Left ventricle myocardium inferior (tissue), 1 donor: ENCODE results near the gene ULBP2. TPM values are rescaled to one million over a fixed set of nuclear protein-coding genes. Genes with fewer than 3 reads are reported as not detected.
"Not testable (repeated sequence)": the region's sequence is repeated elsewhere in the genome, so short reads cannot be mapped to it uniquely, and the experiment has no call there.

Source experiments
- DNase-seq: peaks from one replicate; pipeline ENCODE4 v3.0.0-alpha.2; 2020
- H3K27ac ChIP-seq: fragments of 200-600 bp; replicated peaks from 2 replicates; pipeline ENCODE4 v1.8.0; 2021
- H3K27me3 ChIP-seq: fragments of 200-600 bp; 2 replicates; pipeline ENCODE4 v1.8.0; 2021; ENCODE audit warnings: low read depth
- H3K36me3 ChIP-seq: fragments of 200-600 bp; 2 replicates; pipeline ENCODE4 v1.8.0; 2021
- H3K4me1 ChIP-seq: fragments of 200-600 bp; 2 replicates; pipeline ENCODE4 v1.8.0; 2021
- H3K4me3 ChIP-seq: fragments of 200-600 bp; 2 replicates; pipeline ENCODE4 v1.8.0; 2021; ENCODE audit warnings: mild to moderate bottlenecking, moderate library complexity
- H3K9me3 ChIP-seq: fragments of 200-600 bp; replicated peaks from 2 replicates; pipeline ENCODE4 v1.8.0; 2021
- intact Hi-C: fragments of 100-400 bp; cut with micrococcal nuclease; formaldehyde crosslinking; loops from one replicate; pipeline ENCODE4 v1.11.0; 2022
- total RNA-seq: library from RNA; stranded (reverse); fragmentation: NEBNext Ultra II Directional; extraction: Animal tissue kit (Norgen Biotek cat#: 25700); gene quantifications from one replicate; pipeline ENCODE4 v1.2.1, GENCODE V29; 2021
- TF ChIP-seq, protein P1 (sequence below): fragments of 200-600 bp; IDR thresholded peaks from 2 replicates; pipeline ENCODE4 v1.8.0; 2021; ENCODE audit warnings: antibody characterized with exemption, mild to moderate bottlenecking, borderline replicate concordance
- donor health status: DM: no; HTN: yes; CAD: no; lungs with severe emphysema.

ULBP2 gene
- total RNA-seq, 1 donor from 2014 or later, result 0.93 TPM

DNA sequence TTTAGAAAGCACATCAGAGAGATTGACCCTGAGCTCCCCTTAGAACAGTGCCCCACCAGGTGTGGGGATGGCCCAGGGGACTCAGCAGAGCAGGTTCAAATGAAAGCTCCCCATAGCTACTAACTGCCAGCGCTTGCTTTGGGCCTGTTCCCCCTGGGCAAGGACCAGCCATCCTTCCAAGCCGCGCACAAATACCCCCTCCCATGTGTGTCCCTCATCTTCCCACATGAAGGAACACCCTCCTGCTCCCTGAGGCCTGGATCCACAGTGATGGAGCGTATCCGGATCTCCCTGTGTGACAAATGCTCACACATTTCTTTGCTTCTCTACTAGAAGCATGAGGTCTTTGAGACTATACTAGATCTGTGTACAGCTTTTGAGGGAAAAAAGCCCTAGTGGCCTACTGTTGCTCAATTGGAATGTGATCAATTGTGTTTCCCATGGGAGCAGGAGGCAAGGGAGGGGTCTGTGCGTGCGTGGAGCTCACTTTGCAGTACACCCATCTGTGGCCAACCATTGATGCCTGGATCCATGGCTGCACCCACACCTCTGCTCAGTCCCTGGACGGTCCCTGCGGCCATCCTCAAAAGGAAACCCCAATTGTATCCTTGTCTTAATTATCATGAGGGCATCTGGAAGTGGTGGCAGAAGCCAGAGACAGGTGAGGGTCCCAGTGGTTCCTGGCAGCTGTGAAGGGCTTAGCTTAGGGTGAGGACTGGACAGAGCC, 17.4 kb upstream of the ULBP2 start:
- H3K9me3 ChIP-seq, result no peaks in the 10 kb centered on the region
- peaks cover 37% of the 10 kb centered on the region for H3K27me3 ChIP-seq
- DNase-seq, result no peak
- no peak overlapping the region for H3K4me3 ChIP-seq
- TF ChIP-seq, protein P1, sequence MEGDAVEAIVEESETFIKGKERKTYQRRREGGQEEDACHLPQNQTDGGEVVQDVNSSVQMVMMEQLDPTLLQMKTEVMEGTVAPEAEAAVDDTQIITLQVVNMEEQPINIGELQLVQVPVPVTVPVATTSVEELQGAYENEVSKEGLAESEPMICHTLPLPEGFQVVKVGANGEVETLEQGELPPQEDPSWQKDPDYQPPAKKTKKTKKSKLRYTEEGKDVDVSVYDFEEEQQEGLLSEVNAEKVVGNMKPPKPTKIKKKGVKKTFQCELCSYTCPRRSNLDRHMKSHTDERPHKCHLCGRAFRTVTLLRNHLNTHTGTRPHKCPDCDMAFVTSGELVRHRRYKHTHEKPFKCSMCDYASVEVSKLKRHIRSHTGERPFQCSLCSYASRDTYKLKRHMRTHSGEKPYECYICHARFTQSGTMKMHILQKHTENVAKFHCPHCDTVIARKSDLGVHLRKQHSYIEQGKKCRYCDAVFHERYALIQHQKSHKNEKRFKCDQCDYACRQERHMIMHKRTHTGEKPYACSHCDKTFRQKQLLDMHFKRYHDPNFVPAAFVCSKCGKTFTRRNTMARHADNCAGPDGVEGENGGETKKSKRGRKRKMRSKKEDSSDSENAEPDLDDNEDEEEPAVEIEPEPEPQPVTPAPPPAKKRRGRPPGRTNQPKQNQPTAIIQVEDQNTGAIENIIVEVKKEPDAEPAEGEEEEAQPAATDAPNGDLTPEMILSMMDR, result no peak
- H3K27ac ChIP-seq, result no peak overlapping the region
- H3K36me3 ChIP-seq, result no peaks in the 10 kb centered on the region
- H3K4me1 ChIP-seq, result peaks cover 32% of the 10 kb centered on the region
- intact Hi-C loops, result no loop called here

DNA sequence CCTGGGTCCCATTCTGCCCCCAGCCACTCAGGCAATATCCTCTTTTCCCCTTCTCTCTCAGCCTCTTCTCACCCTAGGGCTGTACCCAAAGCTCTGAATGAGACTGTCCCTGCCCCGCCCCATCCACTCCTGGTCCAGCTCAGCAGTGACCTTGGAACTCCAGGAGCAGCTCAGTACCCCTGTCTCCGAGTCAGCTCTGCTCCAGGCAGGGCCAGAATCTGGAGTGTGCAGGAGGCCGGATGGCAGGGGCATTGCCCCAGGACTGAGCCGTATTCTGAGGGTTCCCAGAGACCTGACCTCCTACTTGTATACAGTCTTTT, 16.9 kb upstream of the ULBP2 start:
- H3K27me3 ChIP-seq, result peaks cover 43% of the 10 kb centered on the region
- no peak for DNase-seq
- H3K36me3 ChIP-seq, result no peaks in the 10 kb centered on the region
- H3K9me3 ChIP-seq, result no peaks in the 10 kb centered on the region
- intact Hi-C loops, result loop anchor here (5.0 kb wide), 1 partner anchor 88 kb away; no protein-coding TSS in a partner anchor
- peak overlapping the region; percentile 70 for H3K27ac ChIP-seq
- peak overlapping the region; percentile 69 for H3K4me3 ChIP-seq
- H3K4me1 ChIP-seq, result peaks cover 32% of the 10 kb centered on the region
- TF ChIP-seq, protein P1, result no peak

DNA sequence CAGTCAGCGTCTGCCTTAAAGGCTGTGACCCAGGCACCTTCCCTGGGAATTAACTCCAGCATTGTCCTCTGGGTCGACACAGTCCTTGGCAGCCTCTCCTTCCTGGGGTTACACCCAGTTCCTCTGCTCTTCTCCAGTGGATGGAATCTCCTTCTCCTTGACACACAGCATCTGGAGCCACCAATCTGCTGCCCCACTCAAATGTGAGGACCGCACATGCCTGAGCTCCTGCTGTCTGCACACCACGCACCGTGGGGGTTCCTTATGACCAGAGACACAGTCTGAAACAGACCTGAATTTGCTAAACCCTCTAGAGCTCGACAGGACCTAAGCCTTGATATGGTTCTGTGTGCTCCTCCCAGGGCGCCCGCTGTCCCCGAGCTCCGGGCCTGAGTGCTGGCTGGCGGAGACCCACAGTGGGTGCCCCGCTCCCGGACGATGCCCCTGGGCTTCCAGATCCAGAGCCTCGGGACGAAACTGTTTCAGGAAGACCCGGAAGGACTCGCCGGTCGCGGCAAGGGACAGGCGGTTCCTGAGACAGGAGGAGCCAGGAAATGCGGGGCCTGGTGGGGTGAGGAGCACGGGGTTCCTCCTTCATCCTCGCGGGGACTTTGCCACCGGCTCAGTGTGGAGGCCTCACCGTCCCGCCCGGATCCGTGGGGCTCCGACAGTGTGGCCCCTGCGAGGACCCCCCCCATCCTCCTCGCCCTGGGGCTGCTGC, 16.4 kb upstream of the ULBP2 start:
- intact Hi-C loops, result loop anchor here (5.0 kb wide), 1 partner anchor 88 kb away; no protein-coding TSS in a partner anchor
- peaks cover 48% of the 10 kb centered on the region for H3K27me3 ChIP-seq
- H3K4me1 ChIP-seq, result peaks cover 32% of the 10 kb centered on the region
- peak overlapping the region; percentile 69 for H3K4me3 ChIP-seq
- H3K36me3 ChIP-seq, result no peaks in the 10 kb centered on the region
- no peaks in the 10 kb centered on the region for H3K9me3 ChIP-seq
- DNase-seq, result no peak
- H3K27ac ChIP-seq, result peak overlapping the region; percentile 70
- TF ChIP-seq, protein P1, result no peak

DNA sequence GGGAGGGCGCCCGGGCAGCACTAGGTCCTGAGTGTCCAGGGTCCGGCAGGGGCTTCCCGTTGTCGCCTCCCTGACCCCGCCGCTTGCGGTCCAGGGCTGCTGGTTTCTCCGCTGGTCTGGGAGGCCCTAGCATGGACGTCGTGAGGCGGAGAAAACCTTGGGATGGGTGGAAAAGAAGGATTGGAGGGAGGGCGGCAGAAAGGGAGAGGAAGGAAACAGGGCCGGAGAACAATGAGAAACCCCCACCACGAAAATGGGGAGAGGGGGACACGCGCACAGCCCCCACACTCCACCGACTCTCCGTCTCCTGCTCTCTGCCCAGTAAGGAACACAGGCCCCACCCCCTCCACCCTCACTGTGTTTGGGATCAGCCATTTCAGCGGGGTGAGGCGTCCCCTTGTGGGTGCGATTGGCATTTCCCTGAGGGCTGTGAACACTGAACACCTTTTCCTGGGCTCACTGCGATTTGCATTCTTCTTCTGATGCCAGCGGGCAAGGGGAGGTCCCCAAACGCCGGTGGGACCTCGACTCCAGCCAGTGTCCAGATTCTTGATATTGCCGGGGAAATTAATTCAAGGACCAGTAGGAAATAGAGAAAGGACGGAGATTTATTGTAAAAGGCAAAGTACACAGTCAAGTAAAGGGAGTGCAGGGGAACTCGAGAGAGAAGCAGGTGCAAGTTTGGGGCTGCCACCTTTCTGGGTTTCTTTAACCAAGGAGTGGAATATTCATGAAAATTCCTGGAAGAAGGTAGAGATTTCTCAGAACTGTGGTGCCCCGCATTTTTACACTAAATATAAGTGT, 15.6 kb upstream of the ULBP2 start:
- H3K36me3 ChIP-seq, result no peaks in the 10 kb centered on the region
- TF ChIP-seq, protein P1, result peak; percentile 94
- intact Hi-C loops, result loop anchor here (5.0 kb wide), 1 partner anchor 89 kb away; no protein-coding TSS in a partner anchor
- peaks cover 32% of the 10 kb centered on the region for H3K4me1 ChIP-seq
- H3K27me3 ChIP-seq, result peaks cover 50% of the 10 kb centered on the region
- peak overlapping the region; percentile 69 for H3K4me3 ChIP-seq
- H3K27ac ChIP-seq, result peak overlapping the region; percentile 70
- H3K9me3 ChIP-seq, result no peaks in the 10 kb centered on the region
- peak; percentile 89 for DNase-seq

DNA sequence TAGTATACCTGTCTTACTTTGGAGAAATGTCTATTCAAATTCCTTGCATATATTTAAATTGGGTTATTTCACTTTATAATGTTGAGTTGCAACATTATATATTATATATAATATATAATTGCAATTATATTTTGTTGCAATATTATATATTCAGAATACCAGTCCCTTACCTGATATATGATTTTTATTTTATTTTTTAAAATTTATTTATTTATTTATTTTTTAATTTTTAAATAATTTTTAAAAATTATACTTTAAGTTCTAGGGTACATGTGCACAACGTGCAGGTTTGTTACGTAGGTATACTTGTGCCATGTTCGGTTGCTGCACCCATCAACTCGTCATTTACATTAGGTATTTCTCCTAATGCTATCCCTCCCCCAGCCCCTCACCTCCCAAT, 14.8 kb upstream of the ULBP2 start:
- peaks cover 57% of the 10 kb centered on the region for H3K27me3 ChIP-seq
- not testable (repeated sequence) for H3K4me3 ChIP-seq, DNase-seq, H3K27ac ChIP-seq, H3K36me3 ChIP-seq, H3K9me3 ChIP-seq
- H3K4me1 ChIP-seq, result peaks cover 32% of the 10 kb centered on the region
- intact Hi-C loops, result loop anchor here (5.0 kb wide), 1 partner anchor 90 kb away; no protein-coding TSS in a partner anchor
